ENCODE results near the gene MYLK. TPM values are rescaled to one million over a fixed set of nuclear protein-coding genes. Genes with fewer than 3 reads are reported as not detected.

The MYLK gene
- total RNA-seq, 1 donor from 2014 or later = 24.3 TPM

DNA sequence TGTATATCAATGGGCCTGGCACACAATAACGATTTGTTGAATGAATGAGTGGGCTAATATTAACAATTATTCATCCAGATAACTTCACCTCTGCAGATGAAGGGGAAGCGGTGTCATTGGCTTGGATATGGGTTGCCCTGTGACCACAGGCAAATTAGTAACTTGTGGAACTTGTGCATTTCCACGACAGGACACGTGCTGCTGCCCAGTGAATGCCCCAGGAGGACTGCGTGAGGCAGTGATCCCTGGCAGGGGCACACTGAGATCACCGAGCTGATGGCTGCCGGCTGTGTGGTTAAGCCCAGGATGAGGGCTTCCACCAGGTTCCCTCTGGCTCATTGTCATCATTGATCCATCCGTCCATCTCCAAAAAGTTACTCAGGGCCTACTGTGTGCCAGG, 215.2 kb downstream of the MYLK start:
- Mint-ChIP-seq H3K4me3 (ENCODE audit: unreplicated experiment) (no peak overlapping the region), H3K36me3 (ENCODE audit: unreplicated experiment) (peaks cover 5% of the 10 kb centered on the region), H3K4me1 (ENCODE audit: unreplicated experiment) (peaks cover 10% of the 10 kb centered on the region), H3K27me3 (ENCODE audit: unreplicated experiment) (no peaks in the 10 kb centered on the region), H3K27ac (ENCODE audit: unreplicated experiment) (no peak overlapping the region), H3K9me3 (ENCODE audit: unreplicated experiment) (no peaks in the 10 kb centered on the region)
- TF ChIP-seq CTCF (IDR thresholded peaks at IDR 0.05) = no peak
- no peak for DNase-seq (ENCODE audit: extremely low spot score, unreplicated experiment)

DNA sequence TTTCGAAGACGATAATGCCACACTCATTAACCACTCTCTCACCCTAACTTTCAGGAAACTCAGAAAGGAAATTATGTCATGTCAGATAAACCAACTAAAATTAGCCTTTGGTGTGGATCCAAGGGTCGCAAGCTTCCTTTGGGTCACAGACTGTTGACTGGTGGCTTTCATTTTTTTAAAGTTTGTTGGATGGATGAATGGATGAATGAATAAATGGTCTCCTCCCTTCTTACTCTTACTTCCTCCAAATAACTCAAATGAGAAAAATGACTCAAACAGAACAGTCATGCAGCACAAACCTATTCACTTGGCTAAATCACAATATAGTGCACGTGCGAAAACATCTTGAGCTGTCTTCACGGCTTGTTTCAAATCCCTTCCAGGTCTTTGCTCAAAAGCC, 216.3 kb downstream of the MYLK start:
- TF ChIP-seq CTCF (IDR thresholded peaks at IDR 0.05) = no peak
- DNase-seq (ENCODE audit: extremely low spot score, unreplicated experiment) = no peak
- no peaks in the 10 kb centered on the region for H3K27me3 Mint-ChIP-seq (ENCODE audit: unreplicated experiment)
- no peak overlapping the region for H3K4me3 Mint-ChIP-seq (ENCODE audit: unreplicated experiment)
- H3K9me3 Mint-ChIP-seq (ENCODE audit: unreplicated experiment) = no peaks in the 10 kb centered on the region
- H3K4me1 Mint-ChIP-seq (ENCODE audit: unreplicated experiment) = peaks cover 10% of the 10 kb centered on the region
- no peak overlapping the region for H3K27ac Mint-ChIP-seq (ENCODE audit: unreplicated experiment)
- H3K36me3 Mint-ChIP-seq (ENCODE audit: unreplicated experiment) = peaks cover 5% of the 10 kb centered on the region

DNA sequence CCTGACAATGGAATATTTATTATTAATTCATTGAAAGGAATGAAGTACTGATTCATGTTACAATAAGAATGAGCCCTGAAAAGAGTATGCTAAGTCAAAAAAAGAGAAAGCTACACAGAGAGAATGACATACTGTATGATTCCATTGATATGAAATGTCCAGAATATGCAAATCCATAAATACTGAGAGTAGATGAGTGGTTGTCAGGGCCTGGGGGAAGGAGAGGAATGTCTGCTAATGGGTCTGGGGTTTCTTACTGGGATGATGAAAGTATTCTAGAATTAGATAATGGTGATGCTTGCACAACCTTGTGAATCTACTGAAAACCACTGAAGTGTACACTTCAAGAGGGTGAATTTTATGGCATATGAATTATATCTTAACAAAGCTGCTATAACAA, 219.4 kb downstream of the MYLK start:
- H3K27ac Mint-ChIP-seq (ENCODE audit: unreplicated experiment) = no peak overlapping the region
- DNase-seq (ENCODE audit: extremely low spot score, unreplicated experiment) = no peak
- peaks cover 33% of the 10 kb centered on the region for H3K4me1 Mint-ChIP-seq (ENCODE audit: unreplicated experiment)
- peaks cover 4% of the 10 kb centered on the region for H3K36me3 Mint-ChIP-seq (ENCODE audit: unreplicated experiment)
- H3K27me3 Mint-ChIP-seq (ENCODE audit: unreplicated experiment) = no peaks in the 10 kb centered on the region
- no peak for TF ChIP-seq CTCF (IDR thresholded peaks at IDR 0.05)
- H3K4me3 Mint-ChIP-seq (ENCODE audit: unreplicated experiment) = no peak overlapping the region
- no peaks in the 10 kb centered on the region for H3K9me3 Mint-ChIP-seq (ENCODE audit: unreplicated experiment)

DNA sequence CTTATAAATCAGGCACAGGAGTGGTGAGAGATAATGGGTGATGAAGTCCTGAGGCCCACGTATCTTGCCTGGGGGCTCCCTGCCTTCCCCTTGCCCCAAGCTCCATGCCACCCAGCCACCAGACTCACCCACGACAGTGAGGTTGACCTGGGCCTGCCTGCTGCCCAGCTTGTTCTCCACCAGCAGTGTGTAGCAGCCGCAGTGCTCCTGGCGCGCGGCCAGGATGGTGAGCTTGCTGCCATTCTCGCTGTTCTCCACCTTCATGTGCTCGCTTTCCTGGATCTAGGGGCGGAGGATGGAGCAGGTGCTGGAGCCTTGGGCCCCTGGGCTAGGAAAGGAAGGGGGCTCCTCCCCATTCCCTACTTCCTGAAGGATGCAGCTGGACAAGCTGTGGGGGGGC, 220.2 kb downstream of the MYLK start:
- Mint-ChIP-seq H3K27me3 (ENCODE audit: unreplicated experiment) (no peaks in the 10 kb centered on the region), H3K4me3 (ENCODE audit: unreplicated experiment) (no peak overlapping the region), H3K27ac (ENCODE audit: unreplicated experiment) (no peak overlapping the region), H3K9me3 (ENCODE audit: unreplicated experiment) (no peaks in the 10 kb centered on the region), H3K36me3 (ENCODE audit: unreplicated experiment) (peaks cover 4% of the 10 kb centered on the region), H3K4me1 (ENCODE audit: unreplicated experiment) (peaks cover 39% of the 10 kb centered on the region)
- TF ChIP-seq CTCF (IDR thresholded peaks at IDR 0.05) = no peak
- no peak for DNase-seq (ENCODE audit: extremely low spot score, unreplicated experiment)

- Mint-ChIP-seq H3K27ac (ENCODE audit: unreplicated experiment) (peak overlapping the region; percentile 87), H3K4me1 (ENCODE audit: unreplicated experiment) (peaks cover 48% of the 10 kb centered on the region), H3K27me3 (ENCODE audit: unreplicated experiment) (no peaks in the 10 kb centered on the region), H3K9me3 (ENCODE audit: unreplicated experiment) (no peaks in the 10 kb centered on the region), H3K4me3 (ENCODE audit: unreplicated experiment) (no peak overlapping the region), H3K36me3 (ENCODE audit: unreplicated experiment) (peaks cover 5% of the 10 kb centered on the region)
- TF ChIP-seq CTCF (IDR thresholded peaks at IDR 0.05) = no peak
- DNase-seq (ENCODE audit: extremely low spot score, unreplicated experiment) = no peak
Measured at GRCh38 chr3:123661973-123662372, 222.2 kb downstream of the MYLK start.
